Measurements from ENCODE around the gene HOXD12.

The HOXD12 gene

GRCh38 chr2:176075481-176075880 is 24.1 kb upstream of the HOXD12 start:
- Histone ChIP-seq H2BK15ac (ENCODE audit: low read depth, poor library complexity, severe bottlenecking) (no peak overlapping the region), H3K9me3 (ENCODE audit: control insufficient read depth, low read length) (peaks cover 4% of the 10 kb centered on the region), H3K4me2 (ENCODE audit: low read length, poor library complexity, severe bottlenecking) (no peak overlapping the region), H4K8ac (ENCODE audit: low read length) (no peak overlapping the region), H3K4me1 (ENCODE audit: control insufficient read depth, insufficient read depth, low read depth, low read length) (peaks cover 14% of the 10 kb centered on the region), H2BK12ac (ENCODE audit: low read length in 2 of 2) (no peak overlapping the region), H3K27me3 (ENCODE audit: control insufficient read depth in 1 of 2, insufficient read depth in 1 of 2, low read length in 2 of 2) (peaks cover 88 to 95% of the 10 kb centered on the region in 2 experiments), H4K91ac (ENCODE audit: low read length) (no peak overlapping the region), H3K9ac (ENCODE audit: low read length) (no peak overlapping the region), H2BK120ac (ENCODE audit: low read depth, low read length) (no peak overlapping the region), H2AK5ac (ENCODE audit: low read length, severe bottlenecking) (no peak overlapping the region), H3K27ac (ENCODE audit: low read length, poor library complexity, severe bottlenecking) (no peak overlapping the region), H3K79me1 (replicated peaks; ENCODE audit: low read length, poor library complexity, severe bottlenecking) (no peaks in the 10 kb centered on the region), H3K36me3 (ENCODE audit: control insufficient read depth in 1 of 2, insufficient read depth in 2 of 2, low read depth in 1 of 2, low read length in 2 of 2) (no peaks in the 10 kb centered on the region), H3K14ac (ENCODE audit: low read length in 2 of 2) (no peak overlapping the region), H3K23ac (ENCODE audit: low read length in 2 of 2) (no peak overlapping the region), H3K18ac (ENCODE audit: low read depth in 1 of 2, low read length in 2 of 2) (no peak overlapping the region), H2BK5ac (ENCODE audit: low read depth, low read length, poor library complexity, severe bottlenecking) (no peak overlapping the region), H3K4ac (ENCODE audit: low read depth in 1 of 2, low read length in 2 of 2) (no peak overlapping the region), H3K4me3 (ENCODE audit: insufficient read depth in 1 of 2, low read depth in 1 of 2, low read length in 2 of 2) (no peak overlapping the region), H2AFZ (ENCODE audit: low read depth, low read length) (no peak overlapping the region)
- WGBS = 9% methylated on average over 12 of the region's 15 CpGs
- DNase-seq = no peak

GRCh38 chr2:176076063-176076462 is 23.5 kb upstream of the HOXD12 start:
- Histone ChIP-seq H4K91ac (ENCODE audit: low read length) (no peak overlapping the region), H3K36me3 (ENCODE audit: control insufficient read depth in 1 of 2, insufficient read depth in 2 of 2, low read depth in 1 of 2, low read length in 2 of 2) (no peaks in the 10 kb centered on the region), H3K9me3 (ENCODE audit: control insufficient read depth, low read length) (peaks cover 4% of the 10 kb centered on the region), H3K18ac (ENCODE audit: low read depth in 1 of 2, low read length in 2 of 2) (no peak overlapping the region), H3K79me1 (replicated peaks; ENCODE audit: low read length, poor library complexity, severe bottlenecking) (no peaks in the 10 kb centered on the region), H2BK5ac (ENCODE audit: low read depth, low read length, poor library complexity, severe bottlenecking) (no peak overlapping the region), H2AK5ac (ENCODE audit: low read length, severe bottlenecking) (no peak overlapping the region), H2BK120ac (ENCODE audit: low read depth, low read length) (no peak overlapping the region), H4K8ac (ENCODE audit: low read length) (no peak overlapping the region), H3K9ac (ENCODE audit: low read length) (no peak overlapping the region), H3K4ac (ENCODE audit: low read depth in 1 of 2, low read length in 2 of 2) (no peak overlapping the region), H2BK15ac (ENCODE audit: low read depth, poor library complexity, severe bottlenecking) (no peak overlapping the region), H3K4me2 (ENCODE audit: low read length, poor library complexity, severe bottlenecking) (no peak overlapping the region), H2BK12ac (ENCODE audit: low read length in 2 of 2) (no peak overlapping the region), H2AFZ (ENCODE audit: low read depth, low read length) (no peak overlapping the region), H3K14ac (ENCODE audit: low read length in 2 of 2) (no peak overlapping the region), H3K4me1 (ENCODE audit: control insufficient read depth, insufficient read depth, low read depth, low read length) (peaks cover 16% of the 10 kb centered on the region), H3K23ac (ENCODE audit: low read length in 2 of 2) (no peak overlapping the region), H3K27me3 (ENCODE audit: control insufficient read depth in 1 of 2, insufficient read depth in 1 of 2, low read length in 2 of 2) (peaks cover 88 to 95% of the 10 kb centered on the region in 2 experiments), H3K4me3 (ENCODE audit: insufficient read depth in 1 of 2, low read depth in 1 of 2, low read length in 2 of 2) (no peak overlapping the region), H3K27ac (ENCODE audit: low read length, poor library complexity, severe bottlenecking) (no peak overlapping the region)
- no peak for DNase-seq
- WGBS = 69% methylated on average over 6 of the region's 7 CpGs

- no peak overlapping the region for H3K9ac ChIP-seq (ENCODE audit: low read length)
- no peak overlapping the region for H3K4me2 ChIP-seq (ENCODE audit: low read length, poor library complexity, severe bottlenecking)
- H2AFZ ChIP-seq (ENCODE audit: low read depth, low read length) = no peak overlapping the region
- H2BK5ac ChIP-seq (ENCODE audit: low read depth, low read length, poor library complexity, severe bottlenecking) = no peak overlapping the region
- H3K23ac ChIP-seq (ENCODE audit: low read length in 2 of 2) = no peak overlapping the region
- H3K79me1 ChIP-seq (replicated peaks; ENCODE audit: low read length, poor library complexity, severe bottlenecking) = no peaks in the 10 kb centered on the region
- peaks cover 4% of the 10 kb centered on the region for H3K9me3 ChIP-seq (ENCODE audit: control insufficient read depth, low read length)
- 25% methylated on average over 2 of the region's 2 CpGs for WGBS
- no peak overlapping the region for H3K4me3 ChIP-seq (ENCODE audit: insufficient read depth in 1 of 2, low read depth in 1 of 2, low read length in 2 of 2)
- no peak overlapping the region for H3K14ac ChIP-seq (ENCODE audit: low read length in 2 of 2)
- H3K27me3 ChIP-seq (ENCODE audit: control insufficient read depth in 1 of 2, insufficient read depth in 1 of 2, low read length in 2 of 2) = peaks cover 88 to 95% of the 10 kb centered on the region in 2 experiments
- no peak overlapping the region for H2AK5ac ChIP-seq (ENCODE audit: low read length, severe bottlenecking)
- no peak overlapping the region for H2BK15ac ChIP-seq (ENCODE audit: low read depth, poor library complexity, severe bottlenecking)
- H3K18ac ChIP-seq (ENCODE audit: low read depth in 1 of 2, low read length in 2 of 2) = no peak overlapping the region
- H3K36me3 ChIP-seq (ENCODE audit: control insufficient read depth in 1 of 2, insufficient read depth in 2 of 2, low read depth in 1 of 2, low read length in 2 of 2) = no peaks in the 10 kb centered on the region
- no peak overlapping the region for H4K91ac ChIP-seq (ENCODE audit: low read length)
- no peak overlapping the region for H2BK120ac ChIP-seq (ENCODE audit: low read depth, low read length)
- no peak overlapping the region for H3K4ac ChIP-seq (ENCODE audit: low read depth in 1 of 2, low read length in 2 of 2)
- no peak overlapping the region for H2BK12ac ChIP-seq (ENCODE audit: low read length in 2 of 2)
- peaks cover 16% of the 10 kb centered on the region for H3K4me1 ChIP-seq (ENCODE audit: control insufficient read depth, insufficient read depth, low read depth, low read length)
- no peak overlapping the region for H4K8ac ChIP-seq (ENCODE audit: low read length)
- DNase-seq = no peak
- H3K27ac ChIP-seq (ENCODE audit: low read length, poor library complexity, severe bottlenecking) = no peak overlapping the region
These were observed 22.8 kb upstream of the HOXD12 start for GRCh38 chr2:176076796-176077195.

GRCh38 chr2:176078541-176079284 is 20.9 kb upstream of the HOXD12 start:
- Histone ChIP-seq H2AFZ (ENCODE audit: low read depth, low read length) (no peak overlapping the region), H3K4me3 (ENCODE audit: insufficient read depth in 1 of 2, low read depth in 1 of 2, low read length in 2 of 2) (peak overlapping the region in 1 of 2 experiments; percentile 55), H3K27me3 (ENCODE audit: control insufficient read depth in 1 of 2, insufficient read depth in 1 of 2, low read length in 2 of 2) (peaks cover 88 to 95% of the 10 kb centered on the region in 2 experiments), H4K91ac (ENCODE audit: low read length) (no peak overlapping the region), H2AK5ac (ENCODE audit: low read length, severe bottlenecking) (no peak overlapping the region), H2BK5ac (ENCODE audit: low read depth, low read length, poor library complexity, severe bottlenecking) (no peak overlapping the region), H2BK12ac (ENCODE audit: low read length in 2 of 2) (no peak overlapping the region), H3K27ac (ENCODE audit: low read length, poor library complexity, severe bottlenecking) (no peak overlapping the region), H3K79me1 (replicated peaks; ENCODE audit: low read length, poor library complexity, severe bottlenecking) (no peaks in the 10 kb centered on the region), H3K9ac (ENCODE audit: low read length) (no peak overlapping the region), H4K8ac (ENCODE audit: low read length) (no peak overlapping the region), H3K4ac (ENCODE audit: low read depth in 1 of 2, low read length in 2 of 2) (no peak overlapping the region), H3K9me3 (ENCODE audit: control insufficient read depth, low read length) (peaks cover 4% of the 10 kb centered on the region), H3K18ac (ENCODE audit: low read depth in 1 of 2, low read length in 2 of 2) (no peak overlapping the region), H3K36me3 (ENCODE audit: control insufficient read depth in 1 of 2, insufficient read depth in 2 of 2, low read depth in 1 of 2, low read length in 2 of 2) (peaks cover 0 to 3% of the 10 kb centered on the region in 2 experiments), H2BK15ac (ENCODE audit: low read depth, poor library complexity, severe bottlenecking) (no peak overlapping the region), H3K4me1 (ENCODE audit: control insufficient read depth, insufficient read depth, low read depth, low read length) (peaks cover 24% of the 10 kb centered on the region), H3K23ac (ENCODE audit: low read length in 2 of 2) (no peak overlapping the region), H2BK120ac (ENCODE audit: low read depth, low read length) (no peak overlapping the region), H3K14ac (ENCODE audit: low read length in 2 of 2) (no peak overlapping the region), H3K4me2 (ENCODE audit: low read length, poor library complexity, severe bottlenecking) (no peak overlapping the region)
- WGBS = 14% methylated on average over 22 of the region's 25 CpGs
- DNase-seq = no peak
